ENCODE measurements around the gene PRR33.

- TF ChIP-seq, protein P1, sequence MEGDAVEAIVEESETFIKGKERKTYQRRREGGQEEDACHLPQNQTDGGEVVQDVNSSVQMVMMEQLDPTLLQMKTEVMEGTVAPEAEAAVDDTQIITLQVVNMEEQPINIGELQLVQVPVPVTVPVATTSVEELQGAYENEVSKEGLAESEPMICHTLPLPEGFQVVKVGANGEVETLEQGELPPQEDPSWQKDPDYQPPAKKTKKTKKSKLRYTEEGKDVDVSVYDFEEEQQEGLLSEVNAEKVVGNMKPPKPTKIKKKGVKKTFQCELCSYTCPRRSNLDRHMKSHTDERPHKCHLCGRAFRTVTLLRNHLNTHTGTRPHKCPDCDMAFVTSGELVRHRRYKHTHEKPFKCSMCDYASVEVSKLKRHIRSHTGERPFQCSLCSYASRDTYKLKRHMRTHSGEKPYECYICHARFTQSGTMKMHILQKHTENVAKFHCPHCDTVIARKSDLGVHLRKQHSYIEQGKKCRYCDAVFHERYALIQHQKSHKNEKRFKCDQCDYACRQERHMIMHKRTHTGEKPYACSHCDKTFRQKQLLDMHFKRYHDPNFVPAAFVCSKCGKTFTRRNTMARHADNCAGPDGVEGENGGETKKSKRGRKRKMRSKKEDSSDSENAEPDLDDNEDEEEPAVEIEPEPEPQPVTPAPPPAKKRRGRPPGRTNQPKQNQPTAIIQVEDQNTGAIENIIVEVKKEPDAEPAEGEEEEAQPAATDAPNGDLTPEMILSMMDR (IDR thresholded peaks at IDR 0.05) = no peak
- TF ChIP-seq POLR2A (IDR thresholded peaks at IDR 0.05) = no peak
Measured at GRCh38 chr11:1936072-1936780, 44.5 kb upstream of the PRR33 start.

Data from sigmoid colon (tissue), 3 donors.